NCI-H524 (cell line): ENCODE results near the gene KRT34.

Experiments
- DNase-seq, 2 experiments: peaks; one replicate each; lab custom pipeline; 2025; lab: John Stamatoyannopoulos, UW

The KRT34 gene

DNA sequence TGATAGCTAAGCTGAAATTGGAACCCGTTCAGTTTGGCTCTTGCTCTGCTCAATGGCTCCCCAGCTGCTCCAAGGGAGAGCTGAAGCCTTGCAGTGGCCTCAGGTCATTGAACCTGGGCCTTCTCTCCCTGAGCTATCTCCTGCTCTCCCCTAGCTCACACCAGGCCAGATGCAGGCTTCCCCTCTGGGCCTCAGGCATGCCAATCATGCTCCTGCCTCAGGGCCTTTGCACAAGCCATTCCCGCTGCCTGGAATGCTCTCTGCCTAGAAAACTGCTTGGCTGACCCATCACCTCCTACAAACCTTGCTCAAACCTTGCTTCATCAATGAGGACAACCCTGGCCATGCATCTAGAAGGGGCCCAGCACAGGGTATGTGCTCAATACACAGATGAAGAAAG, 49.9 kb downstream of the KRT34 start:
- no peak for DNase-seq

DNA sequence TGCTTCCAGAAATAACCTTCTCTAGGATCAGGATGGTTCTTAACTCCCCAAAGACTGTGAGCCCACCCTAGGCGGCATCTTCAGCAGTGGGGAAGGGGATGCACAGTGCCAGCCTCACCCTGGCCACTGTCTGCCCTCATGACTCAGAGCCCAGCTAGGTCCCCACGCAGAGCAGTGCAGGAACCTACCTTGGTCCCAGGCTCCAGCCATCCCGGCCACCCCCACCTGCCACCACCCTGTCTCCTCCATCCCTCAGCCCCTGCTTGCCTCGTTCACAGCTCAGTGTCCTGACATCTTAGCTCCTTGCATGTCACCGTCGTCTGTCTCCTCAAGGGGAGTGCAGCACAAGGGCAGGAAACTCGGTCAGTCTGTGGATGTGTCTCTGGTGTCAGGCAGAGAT, 50.5 kb downstream of the KRT34 start:
- DNase-seq, result no peak

DNA sequence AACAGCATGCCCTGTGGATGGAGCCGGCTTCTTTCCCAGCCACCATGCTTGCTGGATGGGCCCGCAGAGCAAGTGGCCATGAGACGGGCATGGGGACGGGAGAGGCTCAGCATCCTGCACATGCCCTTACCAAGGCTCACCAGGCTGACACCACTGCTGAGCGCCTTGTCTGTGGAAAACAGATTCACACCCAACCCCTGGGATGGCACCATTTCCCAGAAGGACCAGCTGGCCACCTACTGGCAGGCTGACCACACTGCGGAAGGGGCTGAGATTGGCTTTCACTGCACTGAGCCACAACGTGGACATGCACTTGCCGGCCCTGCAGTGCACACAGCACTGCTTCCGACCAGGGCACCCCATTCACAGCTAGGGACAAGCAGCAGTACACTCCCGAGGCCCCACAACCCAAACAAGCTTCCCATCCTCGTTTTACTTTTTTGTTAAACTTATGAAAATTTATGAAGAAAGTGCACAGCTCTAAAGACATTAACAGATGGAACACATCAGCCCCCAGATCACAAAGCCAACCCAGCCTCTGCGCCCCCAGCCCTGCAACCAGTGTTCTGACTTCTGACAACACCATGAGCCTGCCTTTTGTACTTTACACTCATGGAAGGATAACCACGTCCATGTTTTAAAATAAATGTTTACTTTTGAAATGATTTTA, 52.7 kb downstream of the KRT34 start:
- peak in 1 of 2 experiments; percentile 4 for DNase-seq

DNA sequence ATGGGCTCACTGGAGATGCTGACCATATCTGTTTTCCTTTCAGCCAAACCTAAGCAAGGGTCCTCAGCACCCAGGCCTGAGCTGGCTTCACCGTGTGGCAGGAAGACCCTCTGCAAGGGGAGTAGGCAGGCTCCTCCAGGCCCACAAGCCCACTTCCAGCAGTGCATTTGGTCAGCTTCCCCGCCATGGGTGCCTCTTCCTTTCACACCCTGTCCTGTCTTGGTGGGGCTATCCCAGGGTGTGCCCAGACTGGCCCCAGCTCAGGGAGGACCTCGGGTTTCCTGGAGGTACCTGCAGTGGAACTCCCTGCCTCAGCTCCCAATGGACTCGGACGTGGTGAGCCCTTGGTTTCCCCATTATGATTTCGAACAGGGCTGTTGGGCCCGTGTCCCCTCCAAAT, 53.9 kb downstream of the KRT34 start:
- DNase-seq, result no peak
